ENCODE data around the gene LRRC7.

DNA sequence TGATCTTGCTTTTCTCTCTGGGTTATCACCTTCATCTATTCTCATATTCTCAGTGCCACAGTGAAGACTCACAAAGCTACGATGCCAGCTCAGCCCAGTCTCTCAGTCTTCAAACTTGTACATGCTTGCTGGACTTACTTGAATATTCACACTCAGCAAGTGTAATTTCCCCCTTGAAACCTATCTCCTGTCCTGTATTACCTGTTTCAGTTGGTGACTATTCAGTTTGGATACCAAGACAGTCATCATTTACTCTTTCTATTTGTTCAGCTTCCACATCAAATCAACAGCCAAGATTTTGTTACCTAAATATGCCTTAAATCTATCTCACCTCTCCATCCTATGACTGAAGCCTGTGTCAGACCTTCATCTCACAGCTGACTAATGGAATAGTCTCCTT, 209.7 kb downstream of the LRRC7 start:
- TF ChIP-seq EZH2 (IDR thresholded peaks at IDR 0.05) (no peak), POLR2AphosphoS5 (IDR thresholded peaks at IDR 0.05; ENCODE audit: borderline replicate concordance, low read depth, low read length) (no peak), FOXP2 (optimal IDR thresholded peaks at IDR 0.05; ENCODE audit: control extremely low read depth, extremely low read length, insufficient read depth) (no peak)

Data from SK-N-MC (cell line).